Naive thymus-derived CD4-positive, alpha-beta T cell (primary cell): ENCODE results near the gene TNK2. TPM values are rescaled to one million over a fixed set of nuclear protein-coding genes. Genes with fewer than 3 reads are reported as not detected.
"Not testable (repeated sequence)": the region's sequence is repeated elsewhere in the genome, so short reads cannot be mapped to it uniquely, and the experiment has no call there.

Experiments used
- ATAC-seq: fragments of 150-1000 bp; cut with Tn5 transposase; 2 replicates; pipeline ENCODE4 v1.10.0; 2021; ENCODE audit warnings: mild to moderate bottlenecking, moderate library complexity
- CTCF ChIA-PET: fragments of 350-600 bp; sonication (Branson Sonifier 250); formaldehyde crosslinking; loops from one replicate; lab custom pipeline; 2021; ENCODE audit warnings: antibody characterized with exemption; lab: Charles Lee
- POLR2A ChIA-PET: fragments of 350-600 bp; sonication (Branson Sonifier 250); formaldehyde crosslinking; loops from one replicate; lab custom pipeline; 2021; ENCODE audit warnings: antibody characterized with exemption, inconsistent platforms; lab: Charles Lee
- DNase-seq, 9 donors: peaks; one replicate each; pipeline versions ENCODE4 v3.0.0 to v3.0.0-alpha.2; 2020 to 2022; ENCODE audit warnings: mixed read lengths in 1 of 9
- H3K27ac ChIP-seq: one replicate; pipeline ENCODE4 v1.7.0; 2013; ENCODE audit warnings: mild to moderate bottlenecking, low read depth, low read length, moderate library complexity
- H3K27me3 ChIP-seq, 2 donors: one replicate each; pipeline ENCODE4 v1.7.0; 2013; ENCODE audit warnings: low read length in 2 of 2, mild to moderate bottlenecking in 2 of 2, moderate library complexity in 2 of 2; ENCODE audit not compliant: control insufficient read depth in 2 of 2, insufficient read depth in 2 of 2
- H3K36me3 ChIP-seq, 3 experiments: 1 replicate in 2 of 3; 2 replicates in 1 of 3; pipeline ENCODE4 v1.7.0; 2013; ENCODE audit warnings: low read length in 3 of 3, mild to moderate bottlenecking in 3 of 3, moderate library complexity in 1 of 3; ENCODE audit not compliant: insufficient read depth in 3 of 3, control insufficient read depth in 2 of 3
- H3K4me1 ChIP-seq, 2 donors: one replicate each; pipeline ENCODE4 v1.7.0; 2013; ENCODE audit warnings: low read length in 2 of 2, mild to moderate bottlenecking in 2 of 2, moderate library complexity in 1 of 2; ENCODE audit not compliant: control insufficient read depth in 2 of 2, insufficient read depth in 2 of 2
- H3K4me3 ChIP-seq: 2 replicates; pipeline ENCODE4 v1.7.0; 2013; ENCODE audit warnings: mild to moderate bottlenecking, low read length
- H3K9me3 ChIP-seq, 3 experiments: 1 replicate in 2 of 3; 2 replicates in 1 of 3; pipeline ENCODE4 v1.7.0; 2013; ENCODE audit warnings: low read length in 3 of 3; ENCODE audit not compliant: control insufficient read depth in 2 of 3
- H3K27ac Mint-ChIP-seq, 9 donors: one replicate each; pipeline ENCODE4 v1.8.0; 2020 to 2022; ENCODE audit warnings: mixed read lengths in 9 of 9, mild to moderate bottlenecking in 8 of 9, moderate library complexity in 5 of 9, inconsistent platforms in 2 of 9
- H3K27me3 Mint-ChIP-seq, 5 donors: one replicate each; pipeline ENCODE4 v1.8.0; 2021 to 2022; ENCODE audit warnings: mixed read lengths in 5 of 5, mild to moderate bottlenecking in 1 of 5
- H3K36me3 Mint-ChIP-seq, 5 donors: one replicate each; pipeline ENCODE4 v1.8.0; 2020 to 2022; ENCODE audit warnings: mixed read lengths in 5 of 5, mild to moderate bottlenecking in 3 of 5, inconsistent platforms in 1 of 5
- H3K4me1 Mint-ChIP-seq, 7 donors: one replicate each; pipeline ENCODE4 v1.8.0; 2020 to 2022; ENCODE audit warnings: mixed read lengths in 7 of 7, mild to moderate bottlenecking in 3 of 7, inconsistent platforms in 1 of 7
- H3K4me3 Mint-ChIP-seq, 10 donors: one replicate each; pipeline ENCODE4 v1.8.0; 2020 to 2022; ENCODE audit warnings: mild to moderate bottlenecking in 10 of 10, mixed read lengths in 10 of 10, moderate library complexity in 6 of 10, inconsistent platforms in 2 of 10
- H3K9me3 Mint-ChIP-seq, 11 donors: one replicate each; pipeline ENCODE4 v1.8.0; 2020 to 2022; ENCODE audit warnings: mixed read lengths in 11 of 11, mild to moderate bottlenecking in 4 of 11, inconsistent platforms in 1 of 11, moderate library complexity in 1 of 11
- intact Hi-C, 2 donors: fragments of 100-400 bp; cut with micrococcal nuclease; formaldehyde crosslinking; loops; one replicate each; pipeline ENCODE4 v1.15.1; 2023
- polyA plus RNA-seq, 2 donors: library from polyadenylated mRNA; unstranded; fragments of 300-500 nt; fragmentation: Illumina TruSeq; gene quantifications; one replicate each; pipeline ENCODE4 v1.2.3, GENCODE V29; 2021
- total RNA-seq, 6 experiments: library from RNA in 5 of 6; stranded (reverse) in 5 of 6; gene quantifications; 1 replicate in 5 of 6; 2 replicates in 1 of 6; pipeline ENCODE4 v1.2.3 and lab custom pipeline; 2021 to 2026

The TNK2 gene
- total and polyA plus RNA-seq, 7 experiments from 2014 or later = 2.0 to 196 (median 184) TPM

- H3K27me3 Mint-ChIP-seq = peaks cover 0 to 17% (median 6%) of the 10 kb centered on the region in 5 donors
- no peak overlapping the region for H3K4me3 Mint-ChIP-seq
- ChIA-PET CTCF (interaction anchor here (1.1 kb wide), 1 partner anchor 59 kb away, joined by 4 read pairs; no protein-coding TSS in a partner anchor), POLR2A (no interaction called here)
- H3K4me1 ChIP-seq = peaks cover 5 to 7% of the 10 kb centered on the region in 2 donors
- DNase-seq = no peak
- ATAC-seq = no peak
- no peaks in the 10 kb centered on the region for H3K27me3 ChIP-seq
- H3K36me3 ChIP-seq = no peaks in the 10 kb centered on the region
- H3K27ac Mint-ChIP-seq = peak overlapping the region in 1 of 9 donors; percentile 82
- no peak overlapping the region for H3K27ac ChIP-seq
- intact Hi-C loops = loop anchor here in 1 of 2 donors (5.0 kb wide), 1 partner anchor 74 kb away; no protein-coding TSS in a partner anchor
- no peaks in the 10 kb centered on the region for H3K36me3 Mint-ChIP-seq
- peaks cover 8 to 24% (median 16%) of the 10 kb centered on the region in 7 donors for H3K4me1 Mint-ChIP-seq
- no peak overlapping the region for H3K4me3 ChIP-seq
- H3K9me3 Mint-ChIP-seq = no peaks in the 10 kb centered on the region
- no peaks in the 10 kb centered on the region for H3K9me3 ChIP-seq
These were observed 9.8 kb upstream of the TNK2 start for GRCh38 chr3:195918176-195918575.

- no peak overlapping the region for H3K4me3 Mint-ChIP-seq
- Histone ChIP-seq H3K36me3 (no peaks in the 10 kb centered on the region), H3K4me3 (no peak overlapping the region), H3K27ac (no peak overlapping the region), H3K27me3 (no peaks in the 10 kb centered on the region), H3K4me1 (peaks cover 5 to 7% of the 10 kb centered on the region in 2 donors), H3K9me3 (no peaks in the 10 kb centered on the region)
- peaks cover 0 to 17% (median 6%) of the 10 kb centered on the region in 5 donors for H3K27me3 Mint-ChIP-seq
- ChIA-PET POLR2A (interaction anchor here (0.8 kb wide), 1 partner anchor 11 kb away, joined by 3 read pairs; no protein-coding TSS in a partner anchor), CTCF (interaction anchor here (1.5 to 4.0 kb wide), 4 partner anchors 22 to 65 kb away, joined by 5 to 61 read pairs (median 25); no protein-coding TSS in a partner anchor)
- no peak overlapping the region for H3K27ac Mint-ChIP-seq
- ATAC-seq (no peak), DNase-seq (no peak)
- no peaks in the 10 kb centered on the region for H3K36me3 Mint-ChIP-seq
- intact Hi-C loops = loop anchor here in 1 of 2 donors (5.0 kb wide), 1 partner anchor 75 kb away; no protein-coding TSS in a partner anchor
- no peaks in the 10 kb centered on the region for H3K9me3 Mint-ChIP-seq
- H3K4me1 Mint-ChIP-seq = peaks cover 8 to 24% (median 16%) of the 10 kb centered on the region in 7 donors
These were observed 8.6 kb upstream of the TNK2 start for GRCh38 chr3:195916991-195917390.

GRCh38 chr3:195916291-195916690, 7.9 kb upstream of the TNK2 start:
- H3K4me1 ChIP-seq = peaks cover 5 to 7% of the 10 kb centered on the region in 2 donors
- no peaks in the 10 kb centered on the region for H3K9me3 Mint-ChIP-seq
- no peaks in the 10 kb centered on the region for H3K36me3 Mint-ChIP-seq
- ChIA-PET POLR2A (interaction anchor here (0.8 kb wide), 1 partner anchor 12 kb away, joined by 3 read pairs; no protein-coding TSS in a partner anchor), CTCF (interaction anchor here (1.0 to 4.0 kb wide), 6 partner anchors 9 to 64 kb away, joined by 3 to 61 read pairs (median 12); no protein-coding TSS in a partner anchor)
- no peak overlapping the region for H3K4me3 Mint-ChIP-seq
- DNase-seq = no peak
- no peak for ATAC-seq
- no peak overlapping the region for H3K27ac Mint-ChIP-seq
- H3K36me3 ChIP-seq = no peaks in the 10 kb centered on the region
- no peak overlapping the region for H3K27ac ChIP-seq
- intact Hi-C loops = loop anchor here in 1 of 2 donors (5.0 kb wide), 1 partner anchor 76 kb away; no protein-coding TSS in a partner anchor
- peaks cover 8 to 24% (median 16%) of the 10 kb centered on the region in 7 donors for H3K4me1 Mint-ChIP-seq
- H3K4me3 ChIP-seq = no peak overlapping the region
- H3K27me3 ChIP-seq = no peaks in the 10 kb centered on the region
- no peaks in the 10 kb centered on the region for H3K9me3 ChIP-seq
- H3K27me3 Mint-ChIP-seq = peaks cover 0 to 17% (median 6%) of the 10 kb centered on the region in 5 donors

GRCh38 chr3:195914648-195915473, 6.5 kb upstream of the TNK2 start:
- DNase-seq (peak; percentile 83 to 94 (median 90)), ATAC-seq (peak; percentile 99)
- Histone ChIP-seq H3K9me3 (no peaks in the 10 kb centered on the region), H3K27me3 (no peaks in the 10 kb centered on the region), H3K36me3 (no peaks in the 10 kb centered on the region), H3K27ac (peak overlapping the region; percentile 9), H3K4me3 (no peak overlapping the region), H3K4me1 (peaks cover 5 to 13% of the 10 kb centered on the region in 2 donors)
- peaks cover 8 to 19% (median 17%) of the 10 kb centered on the region in 7 donors for H3K4me1 Mint-ChIP-seq
- ChIA-PET CTCF (interaction anchor here (0.6 to 5.1 kb wide), 17 partner anchors 8 to 1459 kb away, joined by 3 to 61 read pairs (median 5); no protein-coding TSS in a partner anchor), POLR2A (interaction anchor here (0.8 to 5.6 kb wide), 5 partner anchors 13 to 645 kb away, joined by 3 to 52 read pairs (median 3); no protein-coding TSS in a partner anchor)
- peak overlapping the region in 3 of 10 donors; percentile 1 to 56 (median 10) for H3K4me3 Mint-ChIP-seq
- H3K27me3 Mint-ChIP-seq = peaks cover 0 to 17% (median 6%) of the 10 kb centered on the region in 5 donors
- intact Hi-C loops = loop anchor here (1.0 to 5.0 kb wide), 7 partner anchors 8 to 357 kb away; no protein-coding TSS in a partner anchor
- H3K27ac Mint-ChIP-seq = peak overlapping the region in 8 of 9 donors; percentile 0 to 78 (median 47)
- H3K9me3 Mint-ChIP-seq = no peaks in the 10 kb centered on the region
- H3K36me3 Mint-ChIP-seq = no peaks in the 10 kb centered on the region

- H3K9me3 ChIP-seq, H3K4me3 ChIP-seq, H3K36me3 Mint-ChIP-seq, DNase-seq, H3K27ac ChIP-seq, ATAC-seq, H3K36me3 ChIP-seq, intact Hi-C loops, H3K27me3 ChIP-seq, H3K4me3 Mint-ChIP-seq, H3K9me3 Mint-ChIP-seq: not testable (repeated sequence)
- Mint-ChIP-seq H3K27ac (peak overlapping the region in 1 of 9 donors; percentile 0), H3K4me1 (peaks cover 8 to 20% (median 13%) of the 10 kb centered on the region in 7 donors), H3K27me3 (peaks cover 0 to 17% (median 6%) of the 10 kb centered on the region in 5 donors)
- ChIA-PET POLR2A (interaction anchor here (0.7 to 5.6 kb wide), 8 partner anchors 13 to 644 kb away, joined by 3 to 52 read pairs (median 3); no protein-coding TSS in a partner anchor), CTCF (interaction anchor here (0.8 to 5.1 kb wide), 10 partner anchors 9 to 59 kb away, joined by 3 to 61 read pairs (median 7); no protein-coding TSS in a partner anchor)
- peaks cover 5 to 14% of the 10 kb centered on the region in 2 donors for H3K4me1 ChIP-seq
These were observed 5.8 kb upstream of the TNK2 start for GRCh38 chr3:195914146-195914545.

GRCh38 chr3:195913382-195913781, 5.0 kb upstream of the TNK2 start:
- Mint-ChIP-seq H3K27me3 (peaks cover 0 to 15% (median 6%) of the 10 kb centered on the region in 5 donors), H3K9me3 (peaks cover 0 to under 1% (median 0%) of the 10 kb centered on the region in 11 donors), H3K4me1 (peaks cover 8 to 20% (median 12%) of the 10 kb centered on the region in 7 donors), H3K4me3 (no peak overlapping the region), H3K27ac (peak overlapping the region in 1 of 9 donors; percentile 59), H3K36me3 (no peaks in the 10 kb centered on the region)
- no peaks in the 10 kb centered on the region for H3K9me3 ChIP-seq
- no peaks in the 10 kb centered on the region for H3K36me3 ChIP-seq
- POLR2A ChIA-PET = interaction anchor here (0.7 to 5.6 kb wide), 8 partner anchors 12 to 304 kb away, joined by 3 to 52 read pairs (median 3); no protein-coding TSS in a partner anchor
- no peaks in the 10 kb centered on the region for H3K27me3 ChIP-seq
- DNase-seq (no peak), ATAC-seq (no peak)
- H3K27ac ChIP-seq = no peak overlapping the region
- H3K4me3 ChIP-seq = no peak overlapping the region
- peaks cover 5 to 14% of the 10 kb centered on the region in 2 donors for H3K4me1 ChIP-seq
- CTCF ChIA-PET = interaction anchor here (0.8 to 5.1 kb wide), 7 partner anchors 11 to 58 kb away, joined by 3 to 37 read pairs (median 9); no protein-coding TSS in a partner anchor
- intact Hi-C loops = no loop called here
